Lower leg skin (tissue), 3 donors: ENCODE measurements around the gene MPP4.

Source experiments
- CTCF ChIP-seq, 3 donors: fragments of 450-650 bp; IDR thresholded peaks; one replicate each; pipeline ENCODE4 v1.5.1; 2016; ENCODE audit warnings: antibody characterized with exemption in 3 of 3, mild to moderate bottlenecking in 3 of 3, moderate library complexity in 2 of 3
- POLR2A ChIP-seq, 2 donors: fragments of 450-650 bp; IDR thresholded peaks; one replicate each; pipeline ENCODE4 v1.6.1; 2016 to 2017; ENCODE audit warnings: antibody characterized with exemption in 2 of 2, mild to moderate bottlenecking in 1 of 2, moderate library complexity in 1 of 2

DNA sequence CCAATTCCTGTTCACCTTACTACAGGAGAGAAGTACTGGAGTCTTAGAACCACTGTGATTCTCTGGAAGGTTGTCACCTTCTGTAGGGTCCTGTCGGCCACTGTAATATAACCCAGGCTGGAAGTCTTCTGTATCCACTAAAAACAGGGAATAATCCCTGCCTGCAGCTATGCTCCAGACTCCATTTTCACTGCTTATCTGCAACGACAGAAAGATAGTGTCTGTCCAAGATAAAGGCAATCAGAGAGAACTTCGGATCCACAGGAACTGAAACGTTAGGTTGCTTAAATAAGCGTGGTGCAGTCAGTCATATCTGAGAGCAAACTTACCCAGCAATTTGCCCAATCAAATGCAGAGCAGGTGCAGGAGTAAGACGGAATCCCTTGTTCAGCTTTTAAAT is 48.1 kb upstream of the MPP4 start:
- TF ChIP-seq CTCF (IDR thresholded peaks at IDR 0.05) (no peak), POLR2A (IDR thresholded peaks at IDR 0.05) (no peak)
